Thoracic aorta (tissue), 2 donors: Measurements from ENCODE around the gene CD40. TPM values are rescaled to one million over a fixed set of nuclear protein-coding genes. Genes with fewer than 3 reads are reported as not detected.

ENCODE experiments used
- ATAC-seq: fragments of 150-250 bp; one replicate; pipeline ENCODE4 v1.8.0; 2017; ENCODE audit warnings: low read depth; ENCODE audit not compliant: insufficient number of reproducible peaks, low FRiP score
- DNase-seq: peaks from one replicate; pipeline ENCODE4 v3.0.0-alpha.2; 2020; ENCODE audit warnings: low spot score
- H3K27ac ChIP-seq, 2 donors: fragments of 200-600 bp; sonication (generic); 1 replicate in 1 of 2; 2 replicates in 1 of 2; pipeline ENCODE4 v1.5.1; 2016; ENCODE audit warnings: mild to moderate bottlenecking in 2 of 2, moderate library complexity in 2 of 2
- H3K27me3 ChIP-seq: fragments of 200-600 bp; sonication (generic); replicated peaks from 2 replicates; pipeline ENCODE4 v1.6.0; 2016; ENCODE audit warnings: mild to moderate bottlenecking; ENCODE audit not compliant: insufficient read depth
- H3K36me3 ChIP-seq: fragments of 200-600 bp; sonication (generic); one replicate; pipeline ENCODE4 v1.5.1; 2016
- H3K4me1 ChIP-seq, 2 donors: fragments of 200-600 bp; sonication (generic); 1 replicate in 1 of 2; 2 replicates in 1 of 2; pipeline versions ENCODE4 v1.5.1 to v1.6.0; 2016; ENCODE audit warnings: low read depth in 2 of 2, mild to moderate bottlenecking in 1 of 2; ENCODE audit not compliant: control insufficient read depth in 1 of 2
- H3K4me3 ChIP-seq: fragments of 200-600 bp; sonication (generic); 2 replicates; pipeline ENCODE4 v1.5.1; 2016; ENCODE audit warnings: mild to moderate bottlenecking
- H3K9me3 ChIP-seq: fragments of 200-600 bp; sonication (generic); 2 replicates; pipeline ENCODE4 v1.5.1; 2016
- CTCF ChIP-seq: fragments of 200-600 bp; sonication (generic); IDR thresholded peaks from one replicate; pipeline ENCODE4 v1.5.1; 2019; ENCODE audit warnings: antibody characterized with exemption
- total RNA-seq, 2 donors: library from RNA; depleted of rRNA; stranded (reverse); fragments of >200 nt; gene quantifications; one replicate each; pipeline versions ENCODE4 v1.1.0 to v1.2.3, GENCODE V29; 2016

The CD40 gene
- total RNA-seq, 2 donors from 2014 or later, result 15.9 to 33.3 TPM

DNA sequence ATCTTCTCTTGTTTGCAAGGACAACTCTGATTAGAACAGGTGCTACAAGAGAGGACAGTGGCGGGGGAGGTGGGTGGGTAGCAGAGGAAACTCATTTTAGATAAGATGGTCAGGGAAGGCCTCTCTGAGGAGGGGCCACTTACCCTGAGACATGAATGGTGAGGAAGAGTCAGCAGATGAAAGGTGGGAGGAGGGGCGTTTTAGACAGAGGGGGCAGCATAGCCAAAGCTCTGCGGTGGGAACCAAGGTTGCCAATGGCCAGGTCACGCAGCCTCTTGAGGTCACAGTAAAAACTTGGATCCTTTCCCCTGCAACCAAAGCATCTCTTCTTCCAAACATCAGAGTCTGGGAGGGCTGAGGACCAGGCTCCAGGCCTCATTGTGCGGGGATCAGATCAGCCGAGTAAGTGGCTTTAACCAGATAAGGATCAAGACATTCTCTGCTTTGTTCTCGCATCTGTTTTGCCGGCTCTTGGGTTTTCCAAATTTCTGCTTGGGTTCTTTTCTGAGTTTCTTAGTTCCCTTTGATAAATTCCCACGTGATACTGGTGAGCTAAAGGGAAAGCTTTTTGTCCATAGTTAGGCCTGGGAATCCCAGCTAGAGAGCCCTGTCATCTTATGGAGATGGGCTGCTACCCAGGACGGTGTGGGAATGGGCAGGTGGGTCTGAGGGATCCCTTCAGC, 5.5 kb upstream of the CD40 start:
- DNase-seq (no peak), ATAC-seq (no peak)
- Histone ChIP-seq H3K36me3 (no peaks in the 10 kb centered on the region), H3K4me3 (no peak overlapping the region), H3K27ac (no peak overlapping the region), H3K4me1 (no peaks in the 10 kb centered on the region), H3K27me3 (no peaks in the 10 kb centered on the region), H3K9me3 (no peaks in the 10 kb centered on the region)
- no peak for TF ChIP-seq CTCF

- no peak overlapping the region for H3K27ac ChIP-seq
- no peaks in the 10 kb centered on the region for H3K9me3 ChIP-seq
- DNase-seq, result no peak
- H3K4me1 ChIP-seq, result no peaks in the 10 kb centered on the region
- H3K27me3 ChIP-seq, result no peaks in the 10 kb centered on the region
- no peaks in the 10 kb centered on the region for H3K36me3 ChIP-seq
- no peak overlapping the region for H3K4me3 ChIP-seq
- ATAC-seq, result no peak
- no peak for TF ChIP-seq CTCF
Observed at GRCh38 chr20:46113113-46113470, 5.0 kb upstream of the CD40 start.

GRCh38 chr20:46114449-46114848, 3.7 kb upstream of the CD40 start:
- ATAC-seq (no peak), DNase-seq (no peak)

GRCh38 chr20:46118481-46119020, 437 bp downstream of the CD40 start:
- TF ChIP-seq CTCF, result no peak
- Histone ChIP-seq H3K9me3 (no peaks in the 10 kb centered on the region), H3K36me3 (peaks cover 9% of the 10 kb centered on the region), H3K4me1 (peaks cover 7 to 12% of the 10 kb centered on the region in 2 donors), H3K27me3 (no peaks in the 10 kb centered on the region), H3K27ac (peak overlapping the region; percentile 82), H3K4me3 (peak overlapping the region; percentile 91)
- no peak for DNase-seq
- no peak for ATAC-seq

More at GRCh38 chr20:46114449-46114848, 3.7 kb upstream of the CD40 start:
- Histone ChIP-seq H3K9me3 (no peaks in the 10 kb centered on the region), H3K4me3 (no peak overlapping the region), H3K36me3 (no peaks in the 10 kb centered on the region), H3K27me3 (no peaks in the 10 kb centered on the region), H3K27ac (no peak overlapping the region), H3K4me1 (peaks cover 7 to 9% of the 10 kb centered on the region in 2 donors)
- TF ChIP-seq CTCF, result no peak

DNA sequence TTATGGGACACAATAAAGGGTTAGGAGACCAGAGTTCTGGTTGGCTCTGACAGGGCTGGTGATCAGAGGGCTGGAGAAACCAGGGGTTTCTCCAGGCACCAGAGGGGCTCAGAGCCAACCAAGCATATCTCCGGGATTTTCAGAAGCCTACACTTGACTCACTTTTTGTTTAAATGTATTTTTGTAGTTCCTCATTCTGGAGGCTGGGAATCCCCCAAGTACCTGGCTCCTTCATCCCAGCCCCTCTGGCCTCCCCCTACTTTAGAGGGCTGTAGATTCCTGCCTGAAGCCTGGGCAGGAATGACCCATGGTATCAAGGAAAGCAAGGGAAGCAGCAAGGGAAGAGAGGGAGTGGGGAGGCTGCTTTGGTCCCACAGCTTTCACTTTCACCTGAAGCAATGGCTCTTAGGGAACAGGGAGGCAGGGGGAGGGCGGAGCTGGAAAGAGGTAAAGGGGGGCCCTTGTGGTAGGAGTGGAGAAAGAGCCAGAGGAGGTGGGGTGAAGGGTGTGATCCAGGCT, 973 bp downstream of the CD40 start:
- H3K27ac ChIP-seq, result peak overlapping the region; percentile 82
- ATAC-seq, result no peak
- H3K36me3 ChIP-seq, result peaks cover 14% of the 10 kb centered on the region
- no peaks in the 10 kb centered on the region for H3K9me3 ChIP-seq
- no peaks in the 10 kb centered on the region for H3K27me3 ChIP-seq
- peaks cover 7 to 12% of the 10 kb centered on the region in 2 donors for H3K4me1 ChIP-seq
- DNase-seq, result no peak
- no peak for TF ChIP-seq CTCF
- peak overlapping the region; percentile 91 for H3K4me3 ChIP-seq
